GM15510 (cell line): Measurements from ENCODE around the gene GLI2.

Experiments
- POLR2A ChIP-seq: IDR thresholded peaks from 3 replicates; pipeline ENCODE4 v1.6.1; 2011; ENCODE audit warnings: borderline replicate concordance; ENCODE audit not compliant: insufficient read length; ENCODE audit errors: extremely low read depth

Gene GLI2

GRCh38 chr2:120708944-120709607 lies 26.6 kb upstream of the GLI2 start:
- TF ChIP-seq POLR2A, result no peak

- TF ChIP-seq POLR2A, result no peak
Observed at GRCh38 chr2:120709608-120710041, 26.0 kb upstream of the GLI2 start.

- TF ChIP-seq POLR2A, result no peak
Observed at GRCh38 chr2:120710256-120710655, 25.4 kb upstream of the GLI2 start.

- no peak for TF ChIP-seq POLR2A
Observed at GRCh38 chr2:120711694-120712093, 24.0 kb upstream of the GLI2 start.

- no peak for TF ChIP-seq POLR2A
Observed at GRCh38 chr2:120712180-120712681, 23.4 kb upstream of the GLI2 start.

- no peak for TF ChIP-seq POLR2A
Observed at GRCh38 chr2:120715353-120715752, 20.3 kb upstream of the GLI2 start.

- TF ChIP-seq POLR2A, result no peak
Observed at GRCh38 chr2:120715941-120716340, 19.7 kb upstream of the GLI2 start.

- no peak for TF ChIP-seq POLR2A
Observed at GRCh38 chr2:120716641-120717585, 18.8 kb upstream of the GLI2 start.

- TF ChIP-seq POLR2A, result no peak
Observed at GRCh38 chr2:120719491-120719890, 16.2 kb upstream of the GLI2 start.

- no peak for TF ChIP-seq POLR2A
Observed at GRCh38 chr2:120720231-120720630, 15.4 kb upstream of the GLI2 start.

GRCh38 chr2:120720746-120721375 lies 14.8 kb upstream of the GLI2 start:
- TF ChIP-seq POLR2A, result no peak

- TF ChIP-seq POLR2A, result no peak
Observed at GRCh38 chr2:120722246-120722567, 13.5 kb upstream of the GLI2 start.

GRCh38 chr2:120722568-120723421 lies 12.9 kb upstream of the GLI2 start:
- TF ChIP-seq POLR2A, result no peak

GRCh38 chr2:120726245-120726644 lies 9.4 kb upstream of the GLI2 start:
- no peak for TF ChIP-seq POLR2A
